K562 (cell line): ENCODE data around the gene MRPL27. TPM values are rescaled to one million over a fixed set of nuclear protein-coding genes. Genes with fewer than 3 reads are reported as not detected.

Experiments used
- ASH1L ChIP-seq: fragments of 450-650 bp; IDR thresholded peaks from 2 replicates; pipeline ENCODE4 v1.6.1; 2018; ENCODE audit warnings: borderline replicate concordance, mild to moderate bottlenecking, low read depth; ENCODE audit not compliant: partially characterized antibody
- BRF1 ChIP-seq: IDR thresholded peaks from 3 replicates; pipeline ENCODE4 v1.6.1; 2011; ENCODE audit warnings: borderline replicate concordance, mild to moderate bottlenecking; ENCODE audit not compliant: insufficient read length; ENCODE audit errors: extremely low read depth
- C11orf30 ChIP-seq: fragments of 450-650 bp; IDR thresholded peaks from 2 replicates; pipeline ENCODE4 v1.6.1; 2016; ENCODE audit warnings: low read depth, mild to moderate bottlenecking
- CHD1 ChIP-seq: fragments of 200-600 bp; sonication (generic); IDR thresholded peaks from one replicate; pipeline ENCODE4 v1.6.1; 2012; ENCODE audit warnings: mild to moderate bottlenecking, moderate library complexity, low read length, inconsistent platforms
- DDX20 ChIP-seq: fragments of 450-650 bp; IDR thresholded peaks from 2 replicates; pipeline ENCODE4 v1.6.1; 2016; ENCODE audit warnings: missing genetic modification characterization, low read depth, mild to moderate bottlenecking, missing compliant biosample characterization, moderate library complexity
- GABPB1 ChIP-seq: sonication (generic); formaldehyde crosslinking; IDR thresholded peaks from 2 replicates; pipeline ENCODE4 v1.8.0; 2022; ENCODE audit warnings: mild to moderate bottlenecking, missing genetic modification reagents
- HMBOX1 ChIP-seq: sonication (generic); IDR thresholded peaks from 2 replicates; pipeline ENCODE4 v1.6.1; 2016
- HNRNPLL ChIP-seq: fragments of 200-400 bp; formaldehyde crosslinking; IDR thresholded peaks from 2 replicates; pipeline ENCODE4 v1.6.1; 2017; ENCODE audit warnings: low read length, low read depth, mild to moderate bottlenecking; ENCODE audit not compliant: poor library complexity, severe bottlenecking
- MIER1 ChIP-seq: fragments of 450-650 bp; IDR thresholded peaks from 2 replicates; pipeline ENCODE4 v1.6.1; 2016; ENCODE audit warnings: antibody characterized with exemption, mild to moderate bottlenecking, low read depth
- PHF21A ChIP-seq: fragments of 450-650 bp; IDR thresholded peaks from 2 replicates; pipeline ENCODE4 v1.6.1; 2017; ENCODE audit warnings: low read depth, borderline replicate concordance
- POLR2G ChIP-seq: fragments of 200-400 bp; formaldehyde crosslinking; IDR thresholded peaks from 2 replicates; pipeline ENCODE4 v1.6.1; 2017; ENCODE audit warnings: low read depth, mild to moderate bottlenecking, antibody characterized with exemption, low read length, moderate library complexity
- PPARD ChIP-seq: fragments of 250-450 bp; sonication (Bioruptor Pico); IDR thresholded peaks from 2 replicates; pipeline ENCODE4 v1.8.0; 2022; ENCODE audit warnings: inconsistent platforms, mild to moderate bottlenecking, moderate library complexity
- RFX1 ChIP-seq: fragments of 450-650 bp; IDR thresholded peaks from 2 replicates; pipeline ENCODE4 v1.6.1; 2016; ENCODE audit warnings: mild to moderate bottlenecking, moderate library complexity
- RUNX1 ChIP-seq: sonication (generic); IDR thresholded peaks from 2 replicates; pipeline ENCODE4 v1.6.1; 2016; ENCODE audit warnings: antibody characterized with exemption, low read depth
- SAFB ChIP-seq: fragments of 200-400 bp; formaldehyde crosslinking; IDR thresholded peaks from 2 replicates; pipeline ENCODE4 v1.6.1; 2017; ENCODE audit warnings: low read depth, low read length, borderline replicate concordance
- SIRT6 ChIP-seq: IDR thresholded peaks from one replicate; pipeline ENCODE4 v1.6.1; 2012; ENCODE audit warnings: low read depth, mild to moderate bottlenecking, control low read depth, inconsistent platforms, low read length, moderate library complexity
- SMARCA4 ChIP-seq: fragments of 450-650 bp; IDR thresholded peaks from 2 replicates; pipeline ENCODE4 v1.6.1; 2016
- TBP ChIP-seq: optimal IDR thresholded peaks from 2 replicates; pipeline ENCODE3; 2011; ENCODE audit warnings: low read depth, low read length, improper control_type of control experiment
- TCF15 ChIP-seq: fragments of 250-450 bp; sonication (Bioruptor Pico); IDR thresholded peaks from 2 replicates; pipeline ENCODE4 v1.8.0; 2022; ENCODE audit warnings: moderate library complexity, mild to moderate bottlenecking, inconsistent platforms
- TFAM ChIP-seq: fragments of 250-450 bp; sonication (Bioruptor Pico); conservative IDR thresholded peaks from 2 replicates; pipeline ENCODE4 v1.5.0; 2021; ENCODE audit warnings: mild to moderate bottlenecking, moderate library complexity
- ZNF217 ChIP-seq: sonication (generic); formaldehyde crosslinking; IDR thresholded peaks from 2 replicates; pipeline ENCODE4 v1.8.0; 2022; ENCODE audit warnings: mild to moderate bottlenecking, missing genetic modification reagents
- ZNF3 ChIP-seq: fragments of 250-450 bp; sonication (Bioruptor Pico); IDR thresholded peaks from 2 replicates; pipeline ENCODE4 v1.5.0; 2021; ENCODE audit warnings: mild to moderate bottlenecking, moderate library complexity
- polyA plus RNA-seq, 8 experiments: library from polyadenylated mRNA; depleted of rRNA in 4 of 8; stranded (reverse) in 5 of 8; unstranded in 3 of 8; fragments of >200 nt; fragmentation: Nextera tagmentation in 2 of 8; fragmentation: Illumina TruSeq in 1 of 8; extraction: Ambion mirVana in 2 of 8; extraction: Trizol in 1 of 8; gene quantifications; 2 replicates each; pipeline versions ENCODE4 v1.2.1 to v1.2.3, GENCODE V29; 2011 to 2014; ENCODE audit warnings: inconsistent platforms in 1 of 8, missing spikeins in 1 of 8
- total RNA-seq, 7 experiments: library from RNA; depleted of rRNA in 6 of 7; stranded (reverse); fragments of >200 nt in 6 of 7; fragmentation: Illumina TruSeq in 2 of 7; extraction: Trizol in 2 of 7; gene quantifications; 2 replicates each; pipeline versions ENCODE4 v1.2.1 to v1.2.3, GENCODE V29; 2011 to 2021; ENCODE audit warnings: low replicate concordance in 1 of 7
- TF ChIP-seq, protein P1 (sequence below): fragments of 450-650 bp; formaldehyde crosslinking; IDR thresholded peaks from 2 replicates; pipeline ENCODE4 v1.4.0; 2020; ENCODE audit warnings: mild to moderate bottlenecking, moderate library complexity
- TF ChIP-seq, protein P2 (sequence below): IDR thresholded peaks from 3 replicates; pipeline ENCODE4 v1.6.1; 2011; ENCODE audit warnings: borderline replicate concordance, mild to moderate bottlenecking, moderate library complexity; ENCODE audit not compliant: insufficient read length; ENCODE audit errors: extremely low read depth

The MRPL27 gene
- total and polyA plus RNA-seq, 9 of the 15 experiments (the other 6 are each of a cell fraction or from before 2014, with no cell fraction given): 96.3 to 401 (median 142) TPM

DNA sequence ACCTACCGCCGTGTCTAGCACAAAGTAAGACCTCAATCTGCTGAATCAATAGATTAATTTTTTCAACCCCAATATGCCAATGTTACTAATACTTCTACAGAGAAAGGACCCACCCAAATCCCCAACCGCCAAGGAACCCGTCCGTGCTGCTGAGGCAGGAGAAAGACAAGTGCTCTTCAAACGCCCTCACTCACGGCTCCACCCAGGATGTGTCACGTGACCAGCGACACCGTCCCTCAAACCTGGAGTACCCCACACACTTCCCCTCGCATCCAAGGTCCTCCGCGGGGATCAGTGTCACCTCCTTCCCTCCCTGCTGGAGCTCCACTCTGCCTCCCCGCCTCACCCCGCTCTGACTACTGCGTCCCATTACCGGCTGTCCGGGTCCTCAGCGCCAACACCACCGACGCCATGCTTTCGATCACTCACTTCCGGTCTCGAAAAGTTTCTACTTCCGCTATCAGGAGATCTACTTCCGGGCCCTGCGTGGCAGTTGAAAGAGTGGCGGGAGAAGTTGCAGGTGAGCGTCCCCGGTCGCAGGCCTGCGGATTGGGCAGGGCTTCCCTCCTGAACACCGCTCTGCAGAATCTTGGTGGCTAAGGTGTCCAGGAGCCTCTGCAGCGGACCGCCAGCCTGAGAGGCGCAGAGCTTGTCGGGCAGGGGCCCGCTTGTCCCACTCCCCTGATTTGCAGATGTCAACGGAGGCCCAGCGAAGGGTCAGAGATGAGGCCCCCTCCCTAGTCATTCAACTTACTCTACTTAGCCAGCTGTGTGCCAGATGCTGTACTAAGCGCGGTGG, at the start of gene MRPL27, which contains the start of gene EME1 (continued):
- TF ChIP-seq, protein P1, sequence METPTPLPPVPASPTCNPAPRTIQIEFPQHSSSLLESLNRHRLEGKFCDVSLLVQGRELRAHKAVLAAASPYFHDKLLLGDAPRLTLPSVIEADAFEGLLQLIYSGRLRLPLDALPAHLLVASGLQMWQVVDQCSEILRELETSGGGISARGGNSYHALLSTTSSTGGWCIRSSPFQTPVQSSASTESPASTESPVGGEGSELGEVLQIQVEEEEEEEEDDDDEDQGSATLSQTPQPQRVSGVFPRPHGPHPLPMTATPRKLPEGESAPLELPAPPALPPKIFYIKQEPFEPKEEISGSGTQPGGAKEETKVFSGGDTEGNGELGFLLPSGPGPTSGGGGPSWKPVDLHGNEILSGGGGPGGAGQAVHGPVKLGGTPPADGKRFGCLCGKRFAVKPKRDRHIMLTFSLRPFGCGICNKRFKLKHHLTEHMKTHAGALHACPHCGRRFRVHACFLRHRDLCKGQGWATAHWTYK (CRISPR knock-in tag): no peak; the same call in 1 of the 2 replicates
- TF ChIP-seq DDX20 (tag) (no peak), ASH1L (peak; percentile 73), POLR2G (peak; percentile 95), PPARD (no peak), SMARCA4 (peak; percentile 38; the same call in 1 of the 2 replicates), CHD1 (no peak), TFAM (no peak), ZNF3 (no peak), GABPB1 (CRISPR knock-in tag) (peak; percentile 97), ZNF217 (no peak), C11orf30 (peak; percentile 98), HNRNPLL (no peak), SAFB (no peak), HMBOX1 (no peak), TBP (peak; percentile 95), BRF1 (no peak), SIRT6 (no peak), RFX1 (no peak), TCF15 (no peak; the same call in 1 of the 2 replicates), RUNX1 (no peak), MIER1 (0 out of 2 replicates have a peak, but pooled peaks have one; percentile 47), PHF21A (0 out of 2 replicates have a peak, but pooled peaks have one; percentile 23)
- TF ChIP-seq, protein P2, sequence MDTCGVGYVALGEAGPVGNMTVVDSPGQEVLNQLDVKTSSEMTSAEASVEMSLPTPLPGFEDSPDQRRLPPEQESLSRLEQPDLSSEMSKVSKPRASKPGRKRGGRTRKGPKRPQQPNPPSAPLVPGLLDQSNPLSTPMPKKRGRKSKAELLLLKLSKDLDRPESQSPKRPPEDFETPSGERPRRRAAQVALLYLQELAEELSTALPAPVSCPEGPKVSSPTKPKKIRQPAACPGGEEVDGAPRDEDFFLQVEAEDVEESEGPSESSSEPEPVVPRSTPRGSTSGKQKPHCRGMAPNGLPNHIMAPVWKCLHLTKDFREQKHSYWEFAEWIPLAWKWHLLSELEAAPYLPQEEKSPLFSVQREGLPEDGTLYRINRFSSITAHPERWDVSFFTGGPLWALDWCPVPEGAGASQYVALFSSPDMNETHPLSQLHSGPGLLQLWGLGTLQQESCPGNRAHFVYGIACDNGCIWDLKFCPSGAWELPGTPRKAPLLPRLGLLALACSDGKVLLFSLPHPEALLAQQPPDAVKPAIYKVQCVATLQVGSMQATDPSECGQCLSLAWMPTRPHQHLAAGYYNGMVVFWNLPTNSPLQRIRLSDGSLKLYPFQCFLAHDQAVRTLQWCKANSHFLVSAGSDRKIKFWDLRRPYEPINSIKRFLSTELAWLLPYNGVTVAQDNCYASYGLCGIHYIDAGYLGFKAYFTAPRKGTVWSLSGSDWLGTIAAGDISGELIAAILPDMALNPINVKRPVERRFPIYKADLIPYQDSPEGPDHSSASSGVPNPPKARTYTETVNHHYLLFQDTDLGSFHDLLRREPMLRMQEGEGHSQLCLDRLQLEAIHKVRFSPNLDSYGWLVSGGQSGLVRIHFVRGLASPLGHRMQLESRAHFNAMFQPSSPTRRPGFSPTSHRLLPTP: no peak
